Measurements from ENCODE around the gene MVB12B. TPM values are rescaled to one million over a fixed set of nuclear protein-coding genes. Genes with fewer than 3 reads are reported as not detected.
"Not testable (repeated sequence)": the region's sequence is repeated elsewhere in the genome, so short reads cannot be mapped to it uniquely, and the experiment has no call there.

The MVB12B gene
- total RNA-seq, result 47.5 TPM
- long read RNA-seq, full-length matches to known transcripts, result 10 of 68 reads
- long read RNA-seq, partial matches to known transcripts, result 40 of 68 reads
- long read RNA-seq, other reads (novel, unspliced or antisense), result 18 of 68 reads

DNA sequence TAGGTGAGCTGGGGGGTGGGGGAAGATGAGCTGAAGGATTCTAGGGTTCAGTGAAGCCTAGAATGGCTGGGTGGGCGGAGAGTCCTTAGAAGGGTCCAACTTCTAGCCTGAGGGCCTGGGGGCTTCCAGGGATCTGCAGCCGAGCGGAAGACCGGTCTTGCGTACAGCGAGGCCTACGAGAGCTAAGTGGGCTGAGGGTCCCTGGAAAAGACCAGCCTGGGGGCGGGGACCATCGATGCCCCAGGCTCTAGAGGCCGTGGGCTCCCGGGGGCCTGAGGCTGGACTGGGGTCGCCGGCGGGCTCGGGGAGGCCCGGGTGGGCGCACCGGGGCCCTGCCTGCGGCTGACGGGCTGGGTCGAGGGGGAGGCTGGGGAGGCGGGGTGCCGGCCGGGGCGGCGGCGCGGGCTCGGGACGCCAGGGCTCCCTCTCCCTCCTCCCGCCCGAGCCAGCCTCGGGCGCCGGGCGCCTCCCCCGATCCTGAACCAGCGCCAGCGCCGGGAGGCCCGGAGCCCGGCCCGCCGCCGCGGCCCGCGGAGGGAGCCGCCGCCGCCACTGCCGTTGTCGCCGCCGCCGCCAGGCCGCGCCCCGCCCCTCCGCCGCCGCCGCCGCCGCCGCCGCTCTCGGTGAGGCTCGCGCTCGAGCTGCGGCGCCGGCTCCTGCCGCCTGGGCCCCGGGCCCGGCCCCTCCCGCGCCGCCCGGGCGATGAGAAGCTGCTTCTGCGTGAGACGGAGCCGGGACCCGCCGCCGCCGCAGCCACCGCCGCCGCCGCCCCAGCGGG lies at the start of gene MVB12B:
Gene MVB12B, plus strand, starts transcription at position 602 of the 778 bp plus-strand sequence. Its CDS starts 101 bp downstream, at position 703.
- TF ChIP-seq, protein P1, sequence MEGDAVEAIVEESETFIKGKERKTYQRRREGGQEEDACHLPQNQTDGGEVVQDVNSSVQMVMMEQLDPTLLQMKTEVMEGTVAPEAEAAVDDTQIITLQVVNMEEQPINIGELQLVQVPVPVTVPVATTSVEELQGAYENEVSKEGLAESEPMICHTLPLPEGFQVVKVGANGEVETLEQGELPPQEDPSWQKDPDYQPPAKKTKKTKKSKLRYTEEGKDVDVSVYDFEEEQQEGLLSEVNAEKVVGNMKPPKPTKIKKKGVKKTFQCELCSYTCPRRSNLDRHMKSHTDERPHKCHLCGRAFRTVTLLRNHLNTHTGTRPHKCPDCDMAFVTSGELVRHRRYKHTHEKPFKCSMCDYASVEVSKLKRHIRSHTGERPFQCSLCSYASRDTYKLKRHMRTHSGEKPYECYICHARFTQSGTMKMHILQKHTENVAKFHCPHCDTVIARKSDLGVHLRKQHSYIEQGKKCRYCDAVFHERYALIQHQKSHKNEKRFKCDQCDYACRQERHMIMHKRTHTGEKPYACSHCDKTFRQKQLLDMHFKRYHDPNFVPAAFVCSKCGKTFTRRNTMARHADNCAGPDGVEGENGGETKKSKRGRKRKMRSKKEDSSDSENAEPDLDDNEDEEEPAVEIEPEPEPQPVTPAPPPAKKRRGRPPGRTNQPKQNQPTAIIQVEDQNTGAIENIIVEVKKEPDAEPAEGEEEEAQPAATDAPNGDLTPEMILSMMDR (IDR thresholded peaks at IDR 0.05), result no peak
- peak within 1 kb of the TSS; percentile 60 for H3K4me3 ChIP-seq
- peak within 1 kb of the TSS; percentile 81 for H3K27ac ChIP-seq
- DNase-seq, result peak; percentile 78
- H3K27me3 ChIP-seq, result no peaks in the 10 kb centered on the region
- ATAC-seq, result peak; percentile 82
- H3K36me3 ChIP-seq, result no peaks in the 10 kb centered on the region
- peaks cover 6% of the 10 kb centered on the region for H3K4me1 ChIP-seq
- intact Hi-C loops (cut with DNase I), result loop anchor here (10.0 kb wide), 1 partner anchor 68 kb away; no protein-coding TSS in a partner anchor
- peaks cover 8% of the 10 kb centered on the region for H3K9me3 ChIP-seq

GRCh38 chr9:126283799-126284465 lies 42.7 kb upstream of the MVB12B start:
- Histone ChIP-seq H3K4me3 (no peak overlapping the region), H3K9me3 (no peaks in the 10 kb centered on the region), H3K27me3 (no peaks in the 10 kb centered on the region), H3K27ac (no peak overlapping the region), H3K4me1 (no peaks in the 10 kb centered on the region), H3K36me3 (no peaks in the 10 kb centered on the region)
- ATAC-seq (no peak), DNase-seq (no peak)
- TF ChIP-seq, protein P1 (IDR thresholded peaks at IDR 0.05), result no peak
- intact Hi-C loops (cut with DNase I), result no loop called here

GRCh38 chr9:126285652-126286051 lies 41.0 kb upstream of the MVB12B start:
- H3K27me3 ChIP-seq; H3K27ac ChIP-seq; H3K36me3 ChIP-seq; ATAC-seq; H3K4me1 ChIP-seq; H3K9me3 ChIP-seq; intact Hi-C loops (cut with DNase I); H3K4me3 ChIP-seq; DNase-seq: not testable (repeated sequence)

- TF ChIP-seq, protein P1 (IDR thresholded peaks at IDR 0.05), result no peak
- H3K36me3 ChIP-seq, result no peaks in the 10 kb centered on the region
- H3K27ac ChIP-seq, result no peak overlapping the region
- no peaks in the 10 kb centered on the region for H3K9me3 ChIP-seq
- DNase-seq (no peak), ATAC-seq (no peak)
- H3K27me3 ChIP-seq, result no peaks in the 10 kb centered on the region
- H3K4me1 ChIP-seq, result no peaks in the 10 kb centered on the region
- H3K4me3 ChIP-seq, result no peak overlapping the region
- intact Hi-C loops (cut with DNase I), result no loop called here
Measured at GRCh38 chr9:126287166-126287866, 39.3 kb upstream of the MVB12B start.

DNA sequence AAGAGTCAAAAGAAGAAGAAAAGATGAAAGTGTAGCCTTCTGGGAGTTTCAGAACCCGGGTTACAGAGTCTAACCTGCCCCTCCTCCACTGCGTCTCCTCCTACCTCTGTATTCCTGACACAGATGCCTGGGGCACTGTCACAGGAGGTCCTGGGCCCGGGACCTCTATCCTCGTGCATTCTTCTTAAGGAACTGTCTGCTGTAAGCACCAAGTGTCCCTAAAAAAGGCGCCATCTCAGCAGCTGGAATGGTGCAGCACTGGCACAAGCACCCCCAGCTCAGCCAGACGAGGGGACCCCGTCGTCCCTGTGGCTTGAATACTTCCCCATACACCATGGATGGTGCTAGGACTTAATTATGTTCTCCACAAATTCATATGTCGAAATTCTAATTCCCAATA lies 35.8 kb upstream of the MVB12B start:
- H3K9me3 ChIP-seq, result no peaks in the 10 kb centered on the region
- TF ChIP-seq, protein P1 (IDR thresholded peaks at IDR 0.05), result no peak
- intact Hi-C loops (cut with DNase I), result no loop called here
- H3K27me3 ChIP-seq, result no peaks in the 10 kb centered on the region
- H3K36me3 ChIP-seq, result no peaks in the 10 kb centered on the region
- no peak overlapping the region for H3K27ac ChIP-seq
- H3K4me3 ChIP-seq, result no peak overlapping the region
- ATAC-seq, result no peak
- no peak for DNase-seq
- no peaks in the 10 kb centered on the region for H3K4me1 ChIP-seq
